NCI-H748 treated with DMSO at 0.1 percent for 48 hours (cell line): ENCODE data around the gene CORO1A.
"Not testable (repeated sequence)": the region's sequence is repeated elsewhere in the genome, so short reads cannot be mapped to it uniquely, and the experiment has no call there.

Experiments
- DNase-seq: peaks from one replicate; lab custom pipeline; 2025; lab: John Stamatoyannopoulos, UW

CORO1A gene

GRCh38 chr16:30170145-30170544 is 13.3 kb upstream of the CORO1A start:
- DNase-seq, result not testable (repeated sequence)

GRCh38 chr16:30173054-30173453 is 10.3 kb upstream of the CORO1A start:
- no peak for DNase-seq

GRCh38 chr16:30176876-30177275 is 6.5 kb upstream of the CORO1A start:
- not testable (repeated sequence) for DNase-seq

GRCh38 chr16:30179195-30179594 is 4.2 kb upstream of the CORO1A start:
- no peak for DNase-seq

GRCh38 chr16:30179931-30180330 is 3.5 kb upstream of the CORO1A start:
- no peak for DNase-seq

GRCh38 chr16:30180741-30181140 is 2.7 kb upstream of the CORO1A start:
- no peak for DNase-seq

GRCh38 chr16:30184096-30184890 is 891 bp downstream of the CORO1A start:
- peak; percentile 41 for DNase-seq

GRCh38 chr16:30184891-30185682 is 1.7 kb downstream of the CORO1A start:
- DNase-seq, result no peak

- no peak for DNase-seq
These were observed 2.5 kb downstream of the CORO1A start for GRCh38 chr16:30185683-30186421.

- DNase-seq, result no peak
These were observed 3.0 kb downstream of the CORO1A start for GRCh38 chr16:30186444-30186781.

GRCh38 chr16:30186782-30187555 is 3.6 kb downstream of the CORO1A start:
- no peak for DNase-seq

- no peak for DNase-seq
These were observed 4.1 kb downstream of the CORO1A start for GRCh38 chr16:30187556-30187865.

- no peak for DNase-seq
These were observed 4.7 kb downstream of the CORO1A start for GRCh38 chr16:30187971-30188561.

- not testable (repeated sequence) for DNase-seq
These were observed 7.8 kb downstream of the CORO1A start for GRCh38 chr16:30191158-30191557.

GRCh38 chr16:30193098-30193497 is 9.7 kb downstream of the CORO1A start:
- not testable (repeated sequence) for DNase-seq

GRCh38 chr16:30193615-30194014 is 10.2 kb downstream of the CORO1A start, which contains the start of the genes BOLA2B and SLX1A:
Gene BOLA2B, minus strand, starts transcription at chr16:30193666. Its CDS starts 71 bp downstream, at chr16:30193595.
Gene SLX1A, plus strand, starts transcription at chr16:30193875. Its CDS starts 210 bp downstream, at chr16:30194085.
- not testable (repeated sequence) for DNase-seq

GRCh38 chr16:30194172-30194925 is 10.9 kb downstream of the CORO1A start:
- DNase-seq, result not testable (repeated sequence)

GRCh38 chr16:30197001-30197400 is 13.6 kb downstream of the CORO1A start:
- DNase-seq, result not testable (repeated sequence)

GRCh38 chr16:30199049-30199448 is 15.6 kb downstream of the CORO1A start, which contains the start of gene SULT1A3:
Gene SULT1A3, plus strand, starts transcription at chr16:30199255. Its CDS starts 1,474 bp downstream, at chr16:30200729.
- not testable (repeated sequence) for DNase-seq

- not testable (repeated sequence) for DNase-seq
These were observed 16.4 kb downstream of the CORO1A start for GRCh38 chr16:30199608-30200343.
